HPDE6-E6E7 (cell line): ENCODE measurements around the gene RNF208.
A peak's percentile ranks its signal among the peaks of the same experiment; 100 is the strongest.

Experiments used
- DNase-seq: peaks from one replicate; pipeline ENCODE4 v3.0.0; 2011; ENCODE audit warnings: missing footprints; ENCODE audit errors: extremely low spot score

Gene RNF208

DNA sequence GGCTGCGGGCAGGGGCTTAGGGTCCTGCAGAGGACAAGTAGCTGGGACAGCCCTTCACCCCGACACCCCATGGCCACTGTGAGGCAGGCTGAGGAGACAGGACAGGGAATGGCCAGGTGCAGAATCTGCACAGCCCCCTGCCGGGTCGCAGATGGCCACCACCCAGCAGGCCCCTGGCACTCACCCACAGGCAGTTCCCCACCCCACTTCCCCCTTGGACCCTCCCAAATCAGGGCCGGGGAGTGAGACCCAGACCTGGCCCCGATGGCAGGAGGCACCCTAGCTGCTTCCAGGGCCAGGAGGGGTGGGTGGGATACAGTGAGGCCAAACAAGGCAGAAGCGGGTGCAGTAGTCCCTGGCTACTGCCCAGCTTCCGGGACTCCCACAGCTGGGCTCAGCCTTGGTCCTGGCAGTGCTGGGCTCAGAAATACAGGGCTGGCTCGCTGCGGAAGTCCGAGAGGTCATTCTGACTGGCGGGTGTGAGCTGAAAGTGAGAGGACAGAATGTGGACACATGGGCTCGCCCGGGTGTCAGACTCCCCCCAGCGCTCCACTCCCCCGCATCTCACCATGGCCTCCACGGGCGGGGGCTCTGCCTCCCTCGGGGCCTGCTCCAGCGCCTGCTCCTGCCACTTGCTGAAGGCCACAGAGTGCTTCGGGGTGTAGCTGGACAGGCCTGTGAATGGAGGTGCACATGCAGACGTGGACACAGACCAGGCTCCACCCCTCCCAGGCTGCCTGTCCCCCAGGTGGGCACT is 30.2 kb downstream of the RNF208 start:
- no peak for DNase-seq

DNA sequence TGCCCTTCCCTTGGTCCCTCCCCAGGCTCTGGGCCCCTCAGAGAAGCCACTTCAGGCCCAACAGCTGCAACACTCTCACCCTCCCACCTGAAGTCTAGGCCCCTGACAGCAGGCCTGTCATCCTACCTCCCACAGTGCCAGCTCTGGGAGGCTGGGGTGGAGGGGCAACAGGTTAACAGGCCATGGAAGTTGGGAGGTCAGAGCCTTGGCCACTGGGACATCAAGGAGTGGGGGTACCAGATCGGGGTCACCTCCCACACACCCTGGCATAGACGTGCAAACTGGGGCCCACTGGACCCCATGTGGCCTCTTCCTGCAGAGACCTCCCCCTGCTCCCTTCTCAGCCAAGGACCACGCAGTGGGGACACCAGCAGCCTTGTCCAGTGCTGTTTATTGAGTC is 30.8 kb downstream of the RNF208 start:
- no peak for DNase-seq

DNA sequence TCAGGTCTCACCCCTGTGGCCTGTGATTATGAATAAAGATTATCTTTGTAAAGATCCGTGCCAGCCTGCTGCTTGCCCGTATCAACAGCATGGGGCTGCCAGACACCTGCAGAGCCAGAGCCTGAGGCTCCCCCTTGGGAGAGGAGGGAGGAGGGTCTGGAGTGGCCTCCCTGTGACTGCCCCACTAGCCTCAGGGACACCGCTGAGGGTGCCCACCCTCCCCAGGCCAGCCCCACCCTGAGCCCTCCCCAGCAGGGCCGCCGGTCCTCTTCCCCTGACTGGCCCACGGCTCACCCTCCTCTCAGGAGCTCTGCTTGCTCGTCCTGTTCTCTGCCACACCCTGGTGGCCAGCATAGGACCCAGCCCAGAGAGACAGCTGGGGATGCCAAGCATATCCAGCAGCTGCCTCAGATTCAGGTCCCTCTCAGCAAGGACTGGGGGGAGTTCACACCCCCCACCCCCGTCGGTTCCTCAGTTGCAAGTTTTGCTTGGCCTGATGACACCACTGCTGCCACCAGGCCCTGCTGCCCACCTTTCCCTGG is 31.7 kb downstream of the RNF208 start:
- DNase-seq, result no peak

DNA sequence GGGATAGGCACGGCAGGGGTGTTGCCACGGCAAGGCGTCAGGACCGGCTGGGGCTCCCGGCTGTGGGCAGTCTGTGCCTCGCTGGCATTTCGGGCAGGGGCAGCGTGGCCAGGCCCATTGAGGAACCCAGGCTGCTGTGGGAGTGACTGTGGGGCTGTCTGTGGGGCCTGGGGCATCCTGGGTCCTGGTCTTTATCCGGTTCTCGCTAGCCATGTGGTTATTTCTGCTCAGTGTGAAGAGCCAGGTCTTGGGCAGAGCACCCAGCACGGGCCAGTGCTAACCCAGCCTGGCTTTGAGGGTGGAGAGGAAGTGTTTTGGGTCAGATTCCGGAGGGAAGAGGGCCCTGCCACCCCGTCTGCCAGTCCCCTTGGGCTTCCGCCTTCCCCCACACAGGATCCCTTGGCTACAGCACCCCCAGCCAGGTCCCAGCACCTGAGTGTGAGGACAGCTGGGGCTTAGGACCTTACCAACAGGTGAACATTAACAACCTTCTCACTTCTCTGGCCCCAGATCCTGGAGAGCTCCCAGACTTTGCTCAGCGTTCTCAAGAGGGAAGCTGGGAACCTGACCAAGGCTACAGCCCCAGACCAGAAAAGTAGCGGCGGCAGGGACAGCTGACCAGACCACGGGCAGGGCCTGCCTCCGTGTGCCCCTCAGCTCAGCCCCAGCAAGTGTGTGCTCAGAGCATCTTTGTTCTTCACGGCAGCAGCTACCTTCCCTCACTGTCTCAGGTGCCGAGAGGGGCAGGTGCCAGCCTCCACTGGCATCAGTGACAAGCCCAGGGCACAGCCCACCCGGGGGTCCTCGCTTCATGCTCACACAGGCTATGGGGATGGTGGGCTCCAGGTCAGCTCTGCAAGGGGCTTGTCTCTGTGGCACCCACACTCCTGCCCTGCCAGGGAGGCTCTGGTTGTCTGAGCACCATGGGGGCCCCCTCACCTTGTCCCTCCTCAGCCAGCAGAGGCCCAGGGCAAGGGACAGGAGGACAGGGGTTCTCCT is 32.4 kb downstream of the RNF208 start:
- no peak for DNase-seq

DNA sequence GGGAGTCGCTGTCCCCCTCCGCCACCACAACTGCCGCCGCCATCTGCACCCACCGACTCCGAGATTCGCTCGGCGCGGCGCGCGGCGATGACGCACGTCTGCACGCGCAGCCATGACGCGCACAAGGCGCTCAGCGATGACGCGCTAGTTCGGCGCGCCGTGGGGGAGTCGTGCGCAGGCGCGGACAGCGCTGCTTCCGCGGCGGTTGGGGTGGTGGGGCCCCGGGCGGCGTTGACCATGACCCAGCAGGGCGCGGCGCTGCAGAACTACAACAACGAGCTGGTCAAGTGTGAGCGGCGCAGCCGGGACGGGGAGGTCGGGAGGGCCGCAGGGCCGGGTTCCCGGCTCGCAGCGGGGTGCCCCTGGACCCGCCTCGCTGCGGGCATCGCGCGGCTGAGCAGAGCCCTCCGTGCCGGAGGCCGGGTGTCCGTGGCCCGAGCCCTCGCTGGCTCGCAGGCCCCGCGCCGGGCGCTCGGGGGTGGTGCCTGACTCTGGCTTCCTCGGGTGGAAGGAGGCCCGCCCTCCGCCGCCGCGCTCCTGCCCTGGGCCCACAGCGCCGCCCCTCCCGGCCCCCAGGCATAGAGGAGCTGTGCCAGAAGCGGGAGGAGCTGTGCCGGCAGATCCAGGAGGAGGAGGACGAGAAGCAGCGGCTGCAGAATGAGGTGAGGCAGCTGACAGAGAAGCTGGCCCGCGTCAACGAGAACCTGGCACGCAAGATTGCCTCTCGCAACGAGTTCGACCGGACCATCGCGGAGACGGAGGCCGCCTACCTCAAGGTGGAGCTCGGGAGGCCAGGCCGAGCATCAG is 33.3 kb downstream of the RNF208 start, which contains the start of the genes ANAPC2 and SSNA1:
Gene ANAPC2 (minus strand): TSS at position 71 of the 807 bp plus-strand sequence. CDS start 28 bp downstream, at position 43.
Gene SSNA1 (plus strand): TSS at position 187 of the 807 bp plus-strand sequence. CDS start 51 bp downstream, at position 238.
- peak; percentile 89 for DNase-seq

DNA sequence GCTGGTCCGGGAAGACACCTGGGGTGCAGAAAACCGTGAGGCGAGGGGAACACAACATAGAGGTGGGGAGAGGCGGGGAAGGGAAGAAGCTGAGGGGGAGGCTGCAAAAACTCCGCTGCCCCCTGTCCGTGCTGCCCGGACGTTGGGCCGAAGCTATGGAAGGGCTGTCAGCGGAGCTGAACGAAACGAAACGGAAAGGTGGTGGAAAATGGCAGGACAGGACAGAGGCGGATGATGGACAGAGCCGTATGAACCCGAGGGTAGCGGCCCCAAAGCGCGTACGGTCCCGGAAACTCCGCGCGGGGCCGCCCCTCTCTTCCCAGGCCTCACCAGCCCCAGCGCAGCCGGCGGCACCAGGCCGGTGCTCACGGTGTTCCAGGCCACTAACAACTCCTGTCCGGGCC is 34.0 kb downstream of the RNF208 start:
- no peak for DNase-seq

DNA sequence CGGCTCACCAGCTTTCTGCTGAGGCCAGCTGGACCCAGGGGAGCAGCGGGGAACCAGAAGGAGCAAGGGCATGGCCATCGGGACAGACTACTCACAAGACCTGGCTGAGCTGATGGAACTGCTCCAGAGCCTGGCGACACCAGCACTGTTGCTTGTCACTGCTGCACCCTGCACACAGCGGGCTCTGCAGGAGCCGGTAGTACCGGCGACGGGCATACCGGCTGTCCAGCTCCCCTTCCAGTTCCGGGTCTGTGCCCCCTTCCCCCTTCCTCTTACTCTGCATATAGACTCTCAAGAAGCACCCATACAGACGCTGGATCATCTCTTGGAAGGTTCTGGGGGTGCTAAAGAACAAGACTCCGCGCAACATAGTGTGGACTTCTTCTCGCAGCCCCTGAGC is 34.7 kb downstream of the RNF208 start:
- no peak for DNase-seq

DNA sequence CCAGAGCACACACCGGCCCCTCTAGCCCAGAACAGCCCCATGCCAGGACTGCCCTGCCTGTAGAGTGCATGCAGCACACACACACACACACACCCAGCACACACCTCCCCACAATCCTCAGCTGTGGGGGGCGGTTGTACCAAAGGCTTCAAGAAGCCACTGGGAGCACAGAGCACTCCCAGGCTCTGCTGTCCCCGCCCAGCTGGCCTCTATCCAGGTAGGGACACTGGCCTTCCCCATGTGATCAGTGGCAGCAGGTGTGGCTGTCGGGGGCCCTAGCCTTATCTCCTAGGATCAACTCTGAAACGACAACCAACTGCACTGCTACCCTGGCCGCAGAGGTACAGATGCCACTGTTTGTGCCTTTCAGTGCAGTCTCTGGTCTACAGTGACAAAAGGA is 35.7 kb downstream of the RNF208 start:
- DNase-seq, result no peak

DNA sequence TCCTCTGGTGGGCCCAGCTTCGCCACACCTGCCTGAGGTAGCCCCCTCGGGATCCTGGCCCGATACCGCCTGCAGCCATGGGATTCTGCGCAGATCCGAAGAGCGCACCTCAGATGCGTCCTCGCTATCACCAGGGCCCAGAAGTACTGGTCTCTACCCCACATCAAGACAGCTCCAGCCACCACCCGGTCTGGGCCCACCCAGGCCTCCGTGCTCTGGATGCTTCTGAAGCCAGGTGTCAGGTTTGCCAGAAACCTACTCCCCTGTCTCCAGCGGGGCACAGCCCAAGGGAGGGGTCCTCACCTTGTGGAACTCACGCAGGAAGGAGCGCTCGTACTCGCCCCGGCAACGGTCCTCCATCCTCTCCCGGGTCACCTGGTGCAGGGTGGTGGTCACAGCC is 36.1 kb downstream of the RNF208 start:
- no peak for DNase-seq

DNA sequence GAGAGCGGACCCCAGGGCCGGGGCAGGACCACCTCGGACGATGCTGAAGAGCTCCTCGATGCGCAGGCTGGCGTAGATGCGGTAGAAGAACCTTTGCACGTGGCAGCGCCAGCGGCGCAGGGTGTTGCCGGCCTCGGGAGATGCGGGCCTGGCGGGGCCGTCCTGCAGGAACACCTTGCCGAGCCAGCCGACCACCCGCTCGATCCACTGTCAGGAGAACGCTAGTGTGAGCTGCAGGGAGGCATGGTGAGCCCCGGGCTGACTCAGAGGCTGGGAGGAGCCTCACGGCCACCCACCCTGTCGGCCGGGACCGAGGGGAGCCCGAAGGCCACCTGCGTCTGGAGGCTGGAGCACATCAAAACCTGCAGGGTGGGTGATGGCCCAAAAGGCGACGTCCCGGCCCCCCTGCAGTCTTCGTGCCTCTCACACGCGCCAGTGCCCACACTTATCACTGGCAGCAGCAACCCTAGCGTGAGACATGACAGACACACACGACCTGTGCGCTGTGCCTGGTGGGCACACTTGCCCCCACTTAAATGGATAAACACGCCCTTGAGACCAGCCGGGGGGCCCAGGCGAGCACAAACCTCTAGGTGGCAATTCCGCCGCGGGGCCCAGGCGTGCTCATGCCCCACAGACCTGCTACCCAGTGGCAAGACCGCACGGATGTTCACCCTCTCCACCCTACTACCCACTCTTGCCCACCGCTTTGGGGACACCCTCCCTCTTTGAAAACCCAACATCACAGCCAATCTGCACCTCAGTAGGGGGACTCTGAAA is 37.0 kb downstream of the RNF208 start:
- DNase-seq, result no peak

DNA sequence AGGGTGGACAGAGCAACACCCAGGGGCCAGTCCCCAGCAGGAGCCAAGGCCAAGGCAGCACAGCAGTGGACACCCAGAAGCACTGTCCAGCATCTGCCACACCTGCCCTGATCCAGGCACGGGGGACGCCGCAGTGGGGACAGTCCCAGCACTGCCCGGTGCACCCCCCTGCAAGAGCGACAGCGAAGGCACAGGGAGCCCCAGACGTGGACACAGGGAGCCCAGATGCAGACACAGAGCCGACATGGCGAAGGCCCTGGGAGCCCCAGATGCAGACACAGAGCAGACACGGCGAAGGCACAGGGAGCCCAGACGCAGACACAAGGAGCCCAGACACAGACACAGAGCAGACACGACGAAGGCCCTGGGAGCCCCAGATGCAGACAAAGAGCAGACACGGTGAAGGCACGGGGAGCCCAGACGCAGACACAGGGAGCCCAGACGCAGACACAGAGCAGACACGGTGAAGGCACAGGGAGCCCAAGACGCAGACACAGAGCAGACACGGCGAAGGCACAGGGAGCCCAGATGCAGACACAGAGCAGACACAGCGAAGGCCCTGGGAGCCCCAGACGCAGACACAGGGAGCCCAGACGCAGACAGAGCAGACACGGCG is 38.0 kb downstream of the RNF208 start:
- no peak for DNase-seq

DNA sequence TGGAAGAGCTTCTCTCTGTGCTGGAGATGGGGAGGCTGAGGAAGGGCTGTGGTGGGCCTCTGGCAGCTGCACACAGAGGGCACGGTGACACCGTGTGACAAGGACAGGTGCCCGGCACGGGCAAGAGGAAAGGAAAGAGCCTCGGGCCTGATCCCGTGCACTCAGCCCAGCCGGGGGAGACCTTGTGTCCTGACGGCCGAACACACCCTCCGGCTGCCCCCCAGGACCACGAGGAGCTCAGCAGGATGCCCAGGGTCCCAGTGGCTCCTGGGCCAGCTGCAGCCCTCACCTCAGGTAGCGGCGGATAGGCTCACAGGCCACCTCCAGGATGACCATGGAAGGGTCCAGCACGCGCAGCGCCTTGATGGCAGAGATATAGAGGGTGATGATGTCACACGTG is 39.2 kb downstream of the RNF208 start:
- no peak for DNase-seq

DNA sequence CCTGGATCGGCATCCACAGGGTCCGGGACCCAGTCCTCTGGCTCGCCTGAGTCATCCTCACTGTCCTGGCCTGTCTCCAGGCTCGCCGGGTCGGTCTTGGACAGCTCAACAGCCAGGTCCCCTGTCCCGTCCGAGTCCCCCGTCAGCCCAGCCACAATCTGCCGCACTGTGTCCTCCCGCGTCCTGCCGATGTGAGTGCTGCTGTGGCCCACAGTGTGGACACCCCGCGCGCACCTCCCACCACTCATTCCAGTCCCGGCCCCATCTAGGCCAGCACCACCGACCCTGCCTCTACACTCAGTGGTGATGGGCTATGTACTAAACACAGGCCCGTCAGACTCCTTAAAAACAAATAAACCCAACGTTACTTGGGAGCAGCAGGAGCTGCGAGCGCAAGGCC is 40.4 kb downstream of the RNF208 start:
- DNase-seq, result no peak

DNA sequence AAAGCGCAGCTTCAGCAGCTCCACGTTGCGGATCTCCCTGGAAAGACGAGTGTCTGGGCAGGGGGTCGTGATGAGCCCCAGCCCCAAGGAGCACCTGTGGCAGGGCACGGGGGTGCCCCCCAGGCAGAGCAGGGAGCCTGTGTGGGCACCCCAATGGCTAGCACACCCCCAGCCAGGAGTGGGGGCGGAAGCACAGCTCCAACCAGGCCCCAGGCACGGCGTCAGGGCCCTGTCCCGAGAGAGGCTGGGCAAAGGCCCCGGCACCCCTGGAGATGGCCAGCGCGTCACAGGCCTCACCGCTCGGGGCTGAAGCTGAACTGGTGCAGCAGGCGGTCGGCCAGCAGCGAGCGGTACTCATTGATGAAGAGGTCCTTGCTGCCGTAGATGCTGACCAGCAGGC is 41.5 kb downstream of the RNF208 start:
- DNase-seq, result no peak

DNA sequence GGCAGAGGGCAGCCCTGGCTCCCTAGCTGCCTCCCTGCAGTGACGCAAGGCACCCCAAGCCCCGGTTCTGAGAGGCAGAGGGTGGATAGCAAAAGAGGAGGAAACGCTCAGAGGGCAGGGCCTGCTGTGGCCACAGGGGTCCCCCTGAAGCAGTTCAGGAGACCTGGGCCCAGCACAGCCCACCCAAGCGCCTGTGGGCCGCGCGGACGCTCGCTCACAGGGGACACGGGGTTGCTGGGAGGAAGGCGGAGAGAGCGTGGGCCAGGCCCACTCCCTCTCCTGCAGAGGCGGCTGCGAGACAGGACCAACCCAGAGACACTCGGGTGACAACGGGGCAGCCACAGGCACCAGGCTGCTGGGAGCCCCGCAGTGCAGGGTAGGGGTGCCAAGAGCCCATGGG is 42.3 kb downstream of the RNF208 start:
- no peak for DNase-seq

DNA sequence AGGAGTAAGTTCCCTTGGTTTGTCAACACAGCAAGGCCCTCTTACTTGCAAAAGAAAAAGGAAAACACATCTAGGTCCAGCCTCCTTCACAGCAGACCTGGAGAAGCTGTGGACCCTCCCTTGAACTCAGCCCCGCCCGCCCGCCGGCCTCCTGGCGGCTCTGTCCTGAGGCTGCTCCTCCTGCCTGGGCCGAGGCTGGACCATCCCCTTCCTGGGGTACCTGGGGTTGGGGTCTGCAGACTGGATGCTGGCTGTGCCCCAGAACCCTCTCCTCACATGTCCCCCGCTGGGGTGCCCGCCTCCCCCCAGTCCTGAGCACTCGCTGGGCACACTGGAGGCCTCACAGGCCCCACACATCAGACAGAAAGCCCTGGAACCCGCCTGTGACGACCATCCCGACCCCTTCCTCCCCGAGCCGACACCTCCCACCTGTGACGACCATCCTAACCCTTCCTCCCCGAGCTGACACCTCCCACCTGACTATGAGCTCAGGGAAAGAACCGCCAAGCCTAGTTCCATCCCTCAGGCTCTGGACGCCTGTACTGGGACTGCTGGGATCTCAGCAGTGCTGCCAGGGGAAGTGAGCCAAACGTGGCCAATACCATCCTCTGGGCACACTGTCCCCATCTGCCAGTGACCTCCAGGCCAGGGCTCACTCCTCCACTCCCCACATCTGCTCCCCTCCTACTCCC is 43.0 kb downstream of the RNF208 start:
- no peak for DNase-seq

DNA sequence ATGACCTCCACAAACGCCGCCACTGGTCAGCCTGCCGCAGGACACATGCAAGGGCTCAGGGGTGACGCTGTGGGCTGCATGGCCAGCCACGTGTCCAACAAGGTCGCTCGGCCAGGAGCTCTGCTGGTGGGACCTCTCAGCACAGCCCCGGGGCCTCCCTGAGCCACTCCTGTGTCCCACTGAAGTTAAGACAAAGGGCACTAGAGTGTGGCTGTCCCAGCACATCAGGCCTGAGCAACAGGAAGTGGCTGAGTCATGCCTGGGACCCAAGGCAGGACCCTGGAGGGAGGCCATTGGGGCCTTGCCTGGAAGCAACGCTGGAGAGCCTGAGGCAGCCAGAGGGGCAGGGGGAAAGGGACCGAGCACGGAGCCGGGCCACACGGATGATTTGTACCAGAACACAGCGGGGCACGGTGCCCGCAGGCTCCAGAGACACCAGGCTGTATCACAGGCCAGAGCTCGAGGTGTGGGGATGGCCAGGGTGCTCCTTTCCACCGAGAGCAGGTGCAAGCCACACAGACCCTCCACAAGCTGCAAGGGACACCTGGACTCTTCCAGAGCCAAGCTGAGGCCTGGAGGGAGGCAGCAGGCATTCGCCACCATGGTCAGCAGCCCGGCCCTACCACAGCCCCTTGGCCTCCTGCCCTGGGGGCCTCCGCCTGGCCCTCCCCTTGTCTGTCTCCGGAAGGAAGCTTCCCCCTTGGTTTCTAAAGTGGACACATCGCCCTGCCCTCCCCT is 43.7 kb downstream of the RNF208 start:
- DNase-seq, result no peak

DNA sequence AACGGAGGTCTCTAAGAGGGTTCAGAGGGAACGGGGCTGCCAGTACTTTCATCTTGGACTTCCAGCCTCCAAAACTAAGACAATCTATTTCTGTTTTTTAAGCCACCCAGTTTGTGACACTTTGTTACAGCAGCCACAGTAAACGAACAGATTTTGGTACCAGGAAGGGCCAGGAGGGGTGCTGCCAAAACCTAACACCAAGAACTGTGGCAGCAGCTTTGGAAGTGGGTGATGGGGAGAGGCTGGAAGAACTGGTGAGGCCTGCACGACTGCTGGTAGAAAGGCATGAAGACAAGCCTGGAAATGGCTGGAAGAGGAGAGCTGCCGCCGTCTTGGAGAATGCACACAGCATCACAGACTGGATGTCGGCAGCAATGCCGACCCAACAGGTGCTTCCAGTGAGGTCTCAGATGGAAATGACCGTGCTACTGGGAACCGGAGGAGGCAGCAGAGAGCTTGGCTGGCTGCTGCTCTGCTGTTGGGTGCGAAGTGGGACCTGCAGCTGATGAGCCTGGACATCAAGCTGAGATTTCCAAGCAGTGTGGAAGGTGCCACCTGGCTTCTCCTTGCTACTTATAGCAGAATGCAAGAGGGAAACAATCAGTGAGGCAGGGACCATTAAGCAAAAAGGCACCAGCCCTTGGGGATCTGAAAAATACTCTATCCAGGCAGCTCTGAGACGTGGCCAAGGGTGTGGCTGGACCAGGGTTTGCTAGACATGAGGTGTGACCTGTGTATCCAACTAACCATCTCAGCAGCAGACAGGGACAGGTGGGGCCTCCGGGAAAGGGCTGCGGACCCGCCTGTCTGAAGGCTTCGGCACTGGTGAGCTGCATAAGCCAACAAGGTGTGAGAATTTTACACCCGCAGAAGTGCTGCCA is 45.5 kb downstream of the RNF208 start:
- peak; percentile 75 for DNase-seq
